DMS53 treated with DMSO at 0.1 percent for 48 hours (cell line): Measurements from ENCODE around the gene CCT8L2.
"Not testable (repeated sequence)": the region's sequence is repeated elsewhere in the genome, so short reads cannot be mapped to it uniquely, and the experiment has no call there.

Source experiments
- DNase-seq: peaks from one replicate; lab custom pipeline; 2025; ENCODE audit not compliant: unreplicated experiment; lab: John Stamatoyannopoulos, UW

The CCT8L2 gene

DNA sequence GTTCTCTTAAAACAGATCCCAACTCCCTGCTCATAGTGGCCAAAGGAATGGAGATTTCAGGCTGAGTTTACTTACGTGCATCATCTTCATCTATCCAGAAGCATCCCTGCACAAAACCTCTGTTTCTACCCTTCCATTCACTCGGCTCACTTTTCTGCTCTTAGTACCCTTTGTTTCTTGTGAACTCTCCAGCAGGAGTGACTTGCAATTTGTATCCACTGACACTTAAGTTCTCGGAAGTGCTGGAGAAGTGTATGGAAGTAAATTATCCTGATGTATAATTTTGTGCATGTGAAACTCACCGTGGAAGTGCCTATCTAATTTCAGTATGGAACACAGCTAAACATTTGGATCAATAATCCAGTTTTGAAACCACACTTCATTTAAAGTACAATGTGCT lies 7.0 kb upstream of the CCT8L2 start:
- not testable (repeated sequence) for DNase-seq

DNA sequence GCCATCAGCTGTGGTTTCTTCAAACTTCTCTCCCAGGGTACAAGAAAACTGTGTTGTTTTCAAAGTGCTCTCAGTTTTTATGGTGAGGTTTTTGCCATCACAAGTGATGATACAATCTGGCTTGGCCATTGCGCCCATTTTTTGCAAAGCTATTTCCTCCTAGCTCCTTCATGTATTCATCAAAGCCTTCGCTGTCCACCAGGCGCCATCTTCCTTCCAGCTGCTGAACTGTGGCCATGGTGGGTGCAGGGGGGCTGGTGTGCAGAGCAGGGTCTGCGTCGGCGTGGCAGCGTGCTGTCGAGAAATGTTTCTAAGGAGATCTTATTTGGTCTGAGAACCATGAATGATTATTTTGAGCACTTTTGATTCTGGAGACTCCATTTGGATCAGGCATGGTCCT lies 2.6 kb upstream of the CCT8L2 start:
- DNase-seq, result not testable (repeated sequence)

GRCh38 chr22:16594026-16594425 lies 1.4 kb upstream of the CCT8L2 start:
- no peak for DNase-seq

GRCh38 chr22:16592231-16592630 lies 379 bp downstream of the CCT8L2 start:
- not testable (repeated sequence) for DNase-seq

GRCh38 chr22:16591136-16591535 lies 1.5 kb downstream of the CCT8L2 start:
- not testable (repeated sequence) for DNase-seq

DNA sequence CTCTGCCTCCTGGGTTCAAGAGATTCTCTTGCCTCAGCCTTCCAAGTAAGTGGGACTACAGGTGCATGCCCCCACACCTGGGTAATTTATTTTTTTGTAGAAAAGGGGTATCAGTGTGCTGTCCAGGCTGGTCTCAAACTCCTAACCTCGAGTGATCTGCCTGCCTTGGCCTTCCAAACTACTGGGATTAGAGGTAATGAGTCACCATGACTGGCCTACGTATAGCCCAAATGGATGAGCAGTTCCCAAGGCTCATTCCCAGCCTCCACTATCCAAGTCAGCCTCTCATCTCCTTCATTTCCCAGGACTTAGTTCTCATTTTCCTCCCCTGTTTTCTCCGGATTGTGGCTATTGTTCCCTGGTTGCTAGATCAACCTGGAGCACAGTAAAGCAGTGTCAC lies 5.6 kb downstream of the CCT8L2 start:
- no peak for DNase-seq

- DNase-seq, result no peak
Observed at GRCh38 chr22:16586170-16586569, 6.4 kb downstream of the CCT8L2 start.

- not testable (repeated sequence) for DNase-seq
Observed at GRCh38 chr22:16580872-16581271, 11.7 kb downstream of the CCT8L2 start.

GRCh38 chr22:16569240-16569834 lies 23.3 kb downstream of the CCT8L2 start:
- DNase-seq, result not testable (repeated sequence)

- DNase-seq, result no peak
Observed at GRCh38 chr22:16568425-16568758, 24.2 kb downstream of the CCT8L2 start.

DNA sequence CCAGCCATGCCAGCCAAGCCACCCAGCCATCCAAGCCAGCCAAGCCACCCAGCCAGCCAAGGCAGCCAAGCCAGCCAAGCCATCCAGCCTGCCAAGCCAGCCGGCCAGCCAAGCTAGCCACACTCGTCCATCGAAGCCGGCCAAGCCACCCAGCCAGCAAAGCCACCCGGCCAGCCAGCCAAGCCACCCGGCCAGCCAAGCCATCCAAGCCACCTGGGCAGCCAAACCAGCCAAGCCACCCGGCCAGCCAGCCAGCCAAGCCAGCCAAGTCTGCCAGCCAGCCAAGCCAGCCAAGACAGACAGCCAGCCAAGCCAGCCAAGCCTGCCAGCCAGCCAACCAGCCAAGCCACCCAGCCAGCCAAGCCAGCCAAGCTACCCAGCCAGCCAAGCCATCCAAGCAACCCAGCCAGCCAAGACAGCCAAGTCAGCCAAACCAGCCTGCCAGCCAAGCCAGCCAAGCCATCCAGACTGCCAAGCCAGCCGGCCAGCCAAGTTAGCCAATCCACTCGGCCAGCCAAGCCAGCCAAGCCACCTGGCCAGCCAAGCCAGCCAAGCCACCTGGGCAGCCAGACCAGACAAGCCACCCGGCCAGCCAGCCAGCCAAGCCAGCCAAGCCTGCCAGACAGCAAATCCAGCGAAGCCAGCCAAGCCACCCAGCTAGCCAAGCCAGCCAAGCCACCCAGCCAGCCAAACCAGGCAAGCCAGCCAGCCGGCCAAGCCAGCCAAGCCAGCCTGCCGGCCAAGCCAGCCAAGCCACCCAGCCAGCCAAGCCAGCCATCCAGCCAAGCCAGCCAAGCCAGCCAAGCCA lies 24.8 kb downstream of the CCT8L2 start:
- DNase-seq, result not testable (repeated sequence)

- DNase-seq, result not testable (repeated sequence)
Observed at GRCh38 chr22:16566421-16567151, 26.0 kb downstream of the CCT8L2 start.

GRCh38 chr22:16565585-16566420 lies 26.8 kb downstream of the CCT8L2 start:
- DNase-seq, result not testable (repeated sequence)

DNA sequence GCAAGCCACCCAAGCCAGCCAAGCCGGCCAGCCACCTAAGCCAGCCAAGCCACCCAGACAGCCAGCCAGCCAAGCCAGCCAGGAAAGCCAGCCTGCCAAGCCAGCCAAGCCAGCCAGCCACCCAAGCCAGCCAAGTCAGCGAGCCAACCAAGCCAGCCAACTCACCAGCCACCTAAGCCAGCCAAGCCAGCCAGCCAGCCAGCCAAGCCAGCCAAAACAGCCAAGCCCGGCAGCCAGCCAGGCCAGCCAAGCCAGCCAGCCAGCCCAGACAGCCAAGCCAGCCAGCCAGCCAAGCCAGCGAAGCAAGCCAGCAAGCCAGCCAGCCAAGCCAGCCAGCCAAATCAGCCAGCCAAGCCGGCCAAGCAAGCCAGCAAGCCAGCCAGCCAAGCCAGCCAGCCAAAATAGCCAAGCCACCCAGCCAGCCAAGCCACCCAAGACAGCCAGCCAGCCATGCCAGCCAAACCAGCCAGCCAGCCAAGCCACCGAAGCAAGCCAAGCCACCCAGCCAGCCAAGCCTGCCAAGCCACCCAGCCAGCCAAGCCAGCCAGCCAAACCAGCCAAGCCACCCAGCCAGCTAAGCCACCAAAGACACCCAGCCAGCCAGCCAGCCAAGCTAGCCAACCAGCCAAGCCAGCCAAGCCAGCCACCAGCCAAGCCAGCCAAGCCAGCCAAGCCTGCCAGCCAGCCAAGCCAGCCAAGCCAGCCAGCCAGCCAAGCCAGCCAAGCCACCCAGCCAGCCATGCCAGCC lies 27.6 kb downstream of the CCT8L2 start:
- not testable (repeated sequence) for DNase-seq

- no peak for DNase-seq
Observed at GRCh38 chr22:16563555-16564520, 28.8 kb downstream of the CCT8L2 start.

DNA sequence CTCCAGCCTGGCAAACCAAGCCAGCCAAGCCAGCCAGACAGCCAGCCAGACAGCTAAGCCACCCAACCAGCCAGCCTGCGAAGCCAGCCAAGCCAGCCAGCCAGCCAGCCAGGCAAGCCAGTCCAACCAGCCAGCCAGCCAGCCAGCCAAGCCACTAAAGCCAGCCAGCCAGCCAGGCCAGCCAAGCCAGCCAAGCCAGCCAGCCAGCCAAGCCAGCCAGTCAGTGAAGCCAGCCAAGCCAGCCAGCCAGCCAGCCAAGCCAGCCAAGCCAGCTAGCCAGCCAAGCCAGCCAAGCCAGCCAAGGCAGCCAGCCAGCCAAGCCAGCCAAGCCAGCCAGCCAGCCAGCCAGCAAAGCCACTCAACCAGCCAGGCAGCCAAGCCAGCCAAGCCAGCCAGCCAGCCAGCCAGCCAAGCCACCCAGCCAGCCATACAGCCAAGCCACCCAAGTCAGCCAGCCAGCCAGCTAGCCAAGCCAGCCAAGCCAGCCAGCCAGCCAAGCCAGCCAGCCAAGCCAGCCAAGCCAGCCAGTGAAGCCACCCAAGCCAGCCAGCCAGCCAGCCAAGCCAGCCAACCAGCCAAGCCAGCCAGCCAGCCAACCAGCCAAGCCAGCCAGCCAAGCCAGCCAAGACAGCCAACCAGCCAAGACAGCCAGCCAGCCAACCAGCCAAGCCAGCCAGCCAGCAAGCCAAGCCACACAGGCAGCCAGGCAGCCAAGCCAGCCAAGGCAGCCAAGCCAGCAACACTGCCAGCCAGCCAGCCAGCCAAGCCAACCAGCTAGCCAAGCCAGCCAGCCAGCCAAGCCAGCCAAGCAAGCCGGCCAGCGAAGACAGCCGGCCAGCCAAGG lies 29.7 kb downstream of the CCT8L2 start:
- no peak for DNase-seq

DNA sequence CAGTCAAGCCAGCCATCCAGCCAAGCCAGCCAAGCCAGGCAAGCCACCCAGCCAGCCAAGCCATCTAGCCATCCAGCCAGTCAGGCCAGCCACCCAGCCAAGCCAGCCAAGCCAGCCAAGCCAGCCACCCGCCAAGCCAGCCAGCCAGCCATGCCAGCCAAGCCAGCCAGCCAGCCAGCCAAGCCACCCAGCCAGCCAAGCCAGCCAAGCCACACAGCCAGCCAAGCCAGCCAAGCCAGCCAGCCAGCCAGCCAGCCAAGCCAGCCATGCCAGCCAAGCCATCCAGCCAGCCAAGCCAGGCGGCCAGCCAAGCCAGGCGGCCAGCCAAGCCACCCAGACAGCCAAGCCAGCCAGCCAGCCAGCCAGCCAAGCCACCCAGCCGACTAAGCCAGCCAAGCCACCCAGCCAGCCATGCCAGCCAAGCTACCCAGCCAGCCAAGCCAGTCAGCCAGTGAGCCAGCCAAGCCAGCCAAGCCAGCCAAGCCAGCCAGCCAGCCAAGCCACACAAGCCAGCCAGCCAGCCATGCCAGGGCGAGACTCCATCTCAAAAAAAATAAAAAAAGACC lies 31.4 kb downstream of the CCT8L2 start:
- DNase-seq, result not testable (repeated sequence)

DNA sequence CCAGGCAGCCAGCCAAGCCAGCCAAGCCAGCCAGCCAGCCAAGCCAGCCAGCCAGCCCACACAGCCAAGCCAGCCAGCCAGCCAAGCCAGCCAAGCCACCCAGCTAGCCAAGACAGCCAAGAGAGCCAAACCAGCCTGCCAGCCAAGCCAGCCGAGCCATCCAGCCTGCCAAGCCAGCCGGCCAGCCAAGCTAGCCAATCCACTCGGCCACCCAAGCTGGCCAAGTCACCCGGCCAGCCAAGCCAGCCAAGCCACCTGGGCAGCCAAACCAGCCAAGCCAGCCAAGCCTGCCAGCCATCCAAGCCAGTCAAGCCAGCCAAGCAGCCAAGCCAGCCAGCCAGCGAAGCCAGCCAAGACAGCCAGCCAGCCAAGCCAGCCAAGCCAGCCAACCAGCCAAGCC lies 32.0 kb downstream of the CCT8L2 start:
- not testable (repeated sequence) for DNase-seq
